Frontal cortex (tissue), 4 donors: Measurements from ENCODE around the gene CD38. TPM values are rescaled to one million over a fixed set of nuclear protein-coding genes. Genes with fewer than 3 reads are reported as not detected.
"Not testable (repeated sequence)": the region's sequence is repeated elsewhere in the genome, so short reads cannot be mapped to it uniquely, and the experiment has no call there.

Experiments
- DNase-seq, 2 donors: peaks; one replicate each; pipeline ENCODE4 v3.0.0; 2012; ENCODE audit warnings: low spot score in 2 of 2
- FAIRE-seq: peaks from 2 replicates; lab custom pipeline; 2012; peaks lifted over from hg19 to GRCh38; lab: Jason Lieb, UNC
- total RNA-seq: library from RNA; depleted of rRNA; stranded (reverse); fragments of >200 nt; gene quantifications from one replicate; pipeline ENCODE4 v1.2.3, GENCODE V29; 2014
- donor health status: control.
- donor health status: control.
- donor health status: control.

Gene CD38
- total RNA-seq, 1 donor from 2014 or later = 1.6 TPM

- DNase-seq (no peak), FAIRE-seq (no peak)
Measured at GRCh38 chr4:15793506-15794363, 15.6 kb downstream of the CD38 start.

GRCh38 chr4:15794426-15794825 is 16.3 kb downstream of the CD38 start:
- FAIRE-seq (no peak), DNase-seq (no peak)

GRCh38 chr4:15794905-15795304 is 16.8 kb downstream of the CD38 start:
- no peak for DNase-seq
- FAIRE-seq = no peak

- FAIRE-seq (no peak), DNase-seq (no peak)
Measured at GRCh38 chr4:15797320-15797719, 19.2 kb downstream of the CD38 start.

- DNase-seq (no peak), FAIRE-seq (peak; percentile 47)
Measured at GRCh38 chr4:15799141-15799540, 21.0 kb downstream of the CD38 start.

GRCh38 chr4:15799701-15800100 is 21.6 kb downstream of the CD38 start:
- no peak for FAIRE-seq
- no peak for DNase-seq

GRCh38 chr4:15802497-15802896 is 24.4 kb downstream of the CD38 start:
- not testable (repeated sequence) for DNase-seq, FAIRE-seq

- FAIRE-seq (no peak), DNase-seq (no peak)
Measured at GRCh38 chr4:15805583-15806517, 27.7 kb downstream of the CD38 start.

GRCh38 chr4:15809058-15809457 is 30.9 kb downstream of the CD38 start:
- DNase-seq = no peak
- no peak for FAIRE-seq

- DNase-seq (no peak), FAIRE-seq (no peak)
Measured at GRCh38 chr4:15809466-15809865, 31.3 kb downstream of the CD38 start.

GRCh38 chr4:15811703-15812337 is 33.7 kb downstream of the CD38 start:
- FAIRE-seq (no peak), DNase-seq (no peak)

- DNase-seq (no peak), FAIRE-seq (no peak)
Measured at GRCh38 chr4:15832523-15833451, 54.7 kb downstream of the CD38 start.

- no peak for FAIRE-seq
- DNase-seq = no peak
Measured at GRCh38 chr4:15833801-15834200, 55.7 kb downstream of the CD38 start.

- no peak for FAIRE-seq
- DNase-seq = no peak
Measured at GRCh38 chr4:15836362-15836761, 58.2 kb downstream of the CD38 start.

- FAIRE-seq (no peak), DNase-seq (no peak)
Measured at GRCh38 chr4:15837591-15837990, 59.5 kb downstream of the CD38 start.

- not testable (repeated sequence) for DNase-seq, FAIRE-seq
Measured at GRCh38 chr4:15841194-15841730, 63.1 kb downstream of the CD38 start.

GRCh38 chr4:15847746-15848145 is 69.6 kb downstream of the CD38 start:
- FAIRE-seq (no peak), DNase-seq (no peak)

- DNase-seq (no peak), FAIRE-seq (no peak)
Measured at GRCh38 chr4:15848191-15848842, 70.2 kb downstream of the CD38 start.
